GM21390 (cell line): Measurements from ENCODE around the gene MYL1.

Experiments used
- ATAC-seq: cut with Tn5 transposase; IDR thresholded peaks from one replicate; pipeline ENCODE4 v1.9.1; 2021; ENCODE audit not compliant: unreplicated experiment

The MYL1 gene

GRCh38 chr2:210315015-210315788, at the start of gene MYL1:
Gene MYL1, minus strand, starts transcription at chr2:210315174. Its CDS starts 132 bp downstream, at chr2:210315042.
- ATAC-seq, result no peak

- no peak for ATAC-seq
These were observed 48.9 kb upstream of the MYL1 start for GRCh38 chr2:210363876-210364275.

GRCh38 chr2:210363261-210363660, 48.3 kb upstream of the MYL1 start:
- no peak for ATAC-seq

- no peak for ATAC-seq
These were observed 45.4 kb upstream of the MYL1 start for GRCh38 chr2:210360412-210360811.

- ATAC-seq, result no peak
These were observed 42.0 kb upstream of the MYL1 start for GRCh38 chr2:210356944-210357343.

- no peak for ATAC-seq
These were observed 22.2 kb upstream of the MYL1 start for GRCh38 chr2:210337159-210337558.

- ATAC-seq, result no peak
These were observed 9.9 kb upstream of the MYL1 start for GRCh38 chr2:210324906-210325305.

GRCh38 chr2:210324458-210324857, 9.5 kb upstream of the MYL1 start:
- ATAC-seq, result no peak

- ATAC-seq, result no peak
These were observed 8.0 kb upstream of the MYL1 start for GRCh38 chr2:210323003-210323402.

- ATAC-seq, result no peak
These were observed 3.9 kb upstream of the MYL1 start for GRCh38 chr2:210318891-210319290.

- no peak for ATAC-seq
These were observed 3.5 kb upstream of the MYL1 start for GRCh38 chr2:210318486-210318885.

- no peak for ATAC-seq
These were observed 4.4 kb downstream of the MYL1 start for GRCh38 chr2:210310550-210310949.

- ATAC-seq, result no peak
These were observed 5.3 kb downstream of the MYL1 start for GRCh38 chr2:210309548-210310233.

GRCh38 chr2:210303498-210303897, 11.5 kb downstream of the MYL1 start:
- no peak for ATAC-seq

GRCh38 chr2:210302326-210302725, 12.6 kb downstream of the MYL1 start:
- no peak for ATAC-seq

- no peak for ATAC-seq
These were observed 15.1 kb downstream of the MYL1 start for GRCh38 chr2:210299866-210300373.

GRCh38 chr2:210288408-210288807, 26.6 kb downstream of the MYL1 start:
- no peak for ATAC-seq

- no peak for ATAC-seq
These were observed 27.7 kb downstream of the MYL1 start for GRCh38 chr2:210287301-210287700.

GRCh38 chr2:210286123-210286680, 28.8 kb downstream of the MYL1 start:
- ATAC-seq, result no peak

GRCh38 chr2:210277133-210277532, 37.8 kb downstream of the MYL1 start:
- no peak for ATAC-seq

GRCh38 chr2:210271300-210271699, 43.7 kb downstream of the MYL1 start:
- ATAC-seq, result no peak

GRCh38 chr2:210269148-210269547, 45.8 kb downstream of the MYL1 start:
- no peak for ATAC-seq
